Ovary (tissue), 3 donors: ENCODE measurements around the gene HPCA.

Experiments
- CTCF ChIP-seq, 3 donors: fragments of 450-650 bp in 2 of 3; fragments of 200-600 bp in 1 of 3; IDR thresholded peaks; one replicate each; pipeline versions ENCODE4 v1.5.1 to v1.8.0; 2016 to 2022; ENCODE audit warnings: antibody characterized with exemption in 3 of 3, mild to moderate bottlenecking in 1 of 3
- POLR2A ChIP-seq: fragments of 450-650 bp; IDR thresholded peaks from one replicate; pipeline ENCODE4 v1.6.1; 2017; ENCODE audit warnings: antibody characterized with exemption, mild to moderate bottlenecking, moderate library complexity
- donor health status: DM: no; HTN: no; CAD: no.

- TF ChIP-seq CTCF (IDR thresholded peaks at IDR 0.05) (no peak), POLR2A (no peak)
Observed at GRCh38 chr1:32907435-32907834, 21.1 kb downstream of the HPCA start.
